Endothelial cell (in vitro differentiated cells): ENCODE measurements around the gene RBMXL3. TPM values are rescaled to one million over a fixed set of nuclear protein-coding genes. Genes with fewer than 3 reads are reported as not detected.
"Not testable (repeated sequence)": the region's sequence is repeated elsewhere in the genome, so short reads cannot be mapped to it uniquely, and the experiment has no call there.

Experiments
- DNase-seq: peaks from one replicate; pipeline ENCODE4 v3.0.0; 2021; ENCODE audit warnings: low spot score
- H3K27ac Mint-ChIP-seq: one replicate; pipeline ENCODE4 v1.8.0; 2021; ENCODE audit warnings: mixed read lengths, inconsistent platforms; ENCODE audit not compliant: unreplicated experiment
- H3K27me3 Mint-ChIP-seq: one replicate; pipeline ENCODE4 v1.8.0; 2021; ENCODE audit warnings: mild to moderate bottlenecking, moderate library complexity, mixed read lengths, inconsistent platforms; ENCODE audit not compliant: unreplicated experiment
- H3K36me3 Mint-ChIP-seq: one replicate; pipeline ENCODE4 v1.8.0; 2021; ENCODE audit warnings: mild to moderate bottlenecking, low read depth, mixed read lengths, inconsistent platforms; ENCODE audit not compliant: unreplicated experiment
- H3K4me1 Mint-ChIP-seq: one replicate; pipeline ENCODE4 v1.8.0; 2021; ENCODE audit warnings: mild to moderate bottlenecking, mixed read lengths, inconsistent platforms; ENCODE audit not compliant: unreplicated experiment
- H3K4me3 Mint-ChIP-seq: one replicate; pipeline ENCODE4 v1.8.0; 2021; ENCODE audit warnings: mild to moderate bottlenecking, mixed read lengths, inconsistent platforms; ENCODE audit not compliant: unreplicated experiment
- H3K9me3 Mint-ChIP-seq: one replicate; pipeline ENCODE4 v1.8.0; 2021; ENCODE audit warnings: mixed read lengths, inconsistent platforms; ENCODE audit not compliant: unreplicated experiment
- CTCF ChIP-seq: fragments of 200-600 bp; sonication (generic); IDR thresholded peaks from one replicate; pipeline ENCODE4 v1.5.0; 2021; ENCODE audit warnings: antibody characterized with exemption; ENCODE audit not compliant: unreplicated experiment
- total RNA-seq: library from RNA; stranded (reverse); fragmentation: NEBNext Ultra II Directional; extraction: Animal tissue kit (Norgen Biotek cat#: 25700); gene quantifications from one replicate; pipeline ENCODE4 v1.2.1, GENCODE V29; 2021; ENCODE audit not compliant: unreplicated experiment

RBMXL3 gene
- total RNA-seq, 1 donor from 2014 or later: not detected

GRCh38 chrX:115214151-115214550 is 24.9 kb downstream of the RBMXL3 start:
- TF ChIP-seq CTCF: no peak
- Mint-ChIP-seq H3K27ac (no peak overlapping the region), H3K4me1 (no peaks in the 10 kb centered on the region), H3K27me3 (no peaks in the 10 kb centered on the region), H3K9me3 (no peaks in the 10 kb centered on the region), H3K36me3 (peaks cover 6% of the 10 kb centered on the region), H3K4me3 (no peak overlapping the region)
- DNase-seq: no peak

- no peak for TF ChIP-seq CTCF
- Mint-ChIP-seq H3K4me1 (no peaks in the 10 kb centered on the region), H3K27me3 (no peaks in the 10 kb centered on the region), H3K4me3 (no peak overlapping the region), H3K36me3 (peaks cover 6% of the 10 kb centered on the region), H3K9me3 (no peaks in the 10 kb centered on the region), H3K27ac (no peak overlapping the region)
- DNase-seq: no peak
Measured at GRCh38 chrX:115214605-115215004, 25.4 kb downstream of the RBMXL3 start.

GRCh38 chrX:115217346-115217745 is 28.1 kb downstream of the RBMXL3 start:
- not testable (repeated sequence) for H3K4me1 Mint-ChIP-seq, H3K27ac Mint-ChIP-seq, H3K36me3 Mint-ChIP-seq

GRCh38 chrX:115226929-115227328 is 37.7 kb downstream of the RBMXL3 start:
- peak; percentile 2 for DNase-seq
- Mint-ChIP-seq H3K4me1 (no peaks in the 10 kb centered on the region), H3K27ac (no peak overlapping the region), H3K4me3 (no peak overlapping the region), H3K27me3 (no peaks in the 10 kb centered on the region), H3K9me3 (no peaks in the 10 kb centered on the region), H3K36me3 (no peaks in the 10 kb centered on the region)
- TF ChIP-seq CTCF: no peak

More at GRCh38 chrX:115217346-115217745, 28.1 kb downstream of the RBMXL3 start:
- H3K27me3 Mint-ChIP-seq, DNase-seq, H3K9me3 Mint-ChIP-seq, H3K4me3 Mint-ChIP-seq: not testable (repeated sequence)

GRCh38 chrX:115229337-115230003 is 40.3 kb downstream of the RBMXL3 start:
- H3K9me3 Mint-ChIP-seq: no peaks in the 10 kb centered on the region
- no peak overlapping the region for H3K4me3 Mint-ChIP-seq
- TF ChIP-seq CTCF: no peak
- peaks cover 6% of the 10 kb centered on the region for H3K4me1 Mint-ChIP-seq
- no peak overlapping the region for H3K27ac Mint-ChIP-seq
- no peaks in the 10 kb centered on the region for H3K36me3 Mint-ChIP-seq
- H3K27me3 Mint-ChIP-seq: no peaks in the 10 kb centered on the region
- no peak for DNase-seq
